ENCODE measurements around the gene TP53I3. TPM values are rescaled to one million over a fixed set of nuclear protein-coding genes. Genes with fewer than 3 reads are reported as not detected.

Gene TP53I3
- total RNA-seq, 4 donors from 2014 or later: 3.3 to 7.6 (median 4.9) TPM

GRCh38 chr2:24072259-24072658 is 12.4 kb downstream of the TP53I3 start:
- in situ Hi-C loops (cut with MboI; ENCODE audit: low sequenced_read_pairs in 4 of 4) (loop anchor here in 1 of 4 donors (10.0 kb wide), 1 partner anchor 137 kb away; no protein-coding TSS in a partner anchor), intact Hi-C loops (cut with DNase I; ENCODE audit: low total_unique reads) (no loop called here)
- no peak for DNase-seq
- H3K4me3 ChIP-seq: no peak overlapping the region
- peaks cover 14 to 19% of the 10 kb centered on the region in 2 donors for H3K4me1 ChIP-seq
- no peak for TF ChIP-seq POLR2A (IDR thresholded peaks at IDR 0.05)
- TF ChIP-seq CTCF (IDR thresholded peaks at IDR 0.05 in 4 of 5, conservative IDR thresholded peaks at IDR 0.05 in 1 of 5): no peak
- H3K9me3 ChIP-seq: no peaks in the 10 kb centered on the region
- no peaks in the 10 kb centered on the region for H3K27me3 ChIP-seq
- peaks cover 0 to 30% of the 10 kb centered on the region in 2 donors for H3K36me3 ChIP-seq
- H3K27ac ChIP-seq: no peak overlapping the region
- no peak for ATAC-seq

GRCh38 chr2:24065341-24065740 is 19.3 kb downstream of the TP53I3 start:
- H3K27me3 ChIP-seq: no peaks in the 10 kb centered on the region
- no peaks in the 10 kb centered on the region for H3K9me3 ChIP-seq
- intact Hi-C loops (cut with DNase I; ENCODE audit: low total_unique reads) (no loop called here), in situ Hi-C loops (cut with MboI; ENCODE audit: low sequenced_read_pairs in 4 of 4) (no loop called here)
- peaks cover 0 to 37% of the 10 kb centered on the region in 2 donors for H3K36me3 ChIP-seq
- ATAC-seq: no peak
- TF ChIP-seq CTCF (IDR thresholded peaks at IDR 0.05 in 4 of 5, conservative IDR thresholded peaks at IDR 0.05 in 1 of 5) (no peak), POLR2A (IDR thresholded peaks at IDR 0.05) (no peak)
- no peak overlapping the region for H3K27ac ChIP-seq
- no peaks in the 10 kb centered on the region for H3K4me1 ChIP-seq
- H3K4me3 ChIP-seq: no peak overlapping the region
- DNase-seq: no peak

GRCh38 chr2:24058564-24059271 is 25.9 kb downstream of the TP53I3 start:
- intact Hi-C loops (cut with DNase I; ENCODE audit: low total_unique reads) (no loop called here), in situ Hi-C loops (cut with MboI; ENCODE audit: low sequenced_read_pairs in 4 of 4) (no loop called here)
- no peak for ATAC-seq

GRCh38 chr2:24055750-24056149 is 28.9 kb downstream of the TP53I3 start:
- Histone ChIP-seq H3K4me3 (no peak overlapping the region), H3K36me3 (no peaks in the 10 kb centered on the region), H3K9me3 (no peaks in the 10 kb centered on the region), H3K27ac (no peak overlapping the region), H3K27me3 (no peaks in the 10 kb centered on the region), H3K4me1 (no peaks in the 10 kb centered on the region)
- ATAC-seq: no peak
- no peak for TF ChIP-seq CTCF (IDR thresholded peaks at IDR 0.05 in 4 of 5, conservative IDR thresholded peaks at IDR 0.05 in 1 of 5)
- no peak for TF ChIP-seq POLR2A (IDR thresholded peaks at IDR 0.05)
- intact Hi-C loops (cut with DNase I; ENCODE audit: low total_unique reads): no loop called here
- no peak for DNase-seq
- in situ Hi-C loops (cut with MboI; ENCODE audit: low sequenced_read_pairs in 4 of 4): no loop called here

More at GRCh38 chr2:24058564-24059271, 25.9 kb downstream of the TP53I3 start:
- H3K27me3 ChIP-seq: no peaks in the 10 kb centered on the region
- no peaks in the 10 kb centered on the region for H3K4me1 ChIP-seq
- DNase-seq: no peak
- no peaks in the 10 kb centered on the region for H3K9me3 ChIP-seq
- TF ChIP-seq POLR2A (IDR thresholded peaks at IDR 0.05) (no peak), CTCF (IDR thresholded peaks at IDR 0.05 in 4 of 5, conservative IDR thresholded peaks at IDR 0.05 in 1 of 5) (no peak)
- H3K4me3 ChIP-seq: no peak overlapping the region
- H3K27ac ChIP-seq: no peak overlapping the region
- no peaks in the 10 kb centered on the region for H3K36me3 ChIP-seq
